ENCODE data around the gene CAMK2N1. TPM values are rescaled to one million over a fixed set of nuclear protein-coding genes. Genes with fewer than 3 reads are reported as not detected.

Gene CAMK2N1
- total and polyA plus RNA-seq, 2 experiments from 2014 or later = 0.52 to 2.9 TPM

DNA sequence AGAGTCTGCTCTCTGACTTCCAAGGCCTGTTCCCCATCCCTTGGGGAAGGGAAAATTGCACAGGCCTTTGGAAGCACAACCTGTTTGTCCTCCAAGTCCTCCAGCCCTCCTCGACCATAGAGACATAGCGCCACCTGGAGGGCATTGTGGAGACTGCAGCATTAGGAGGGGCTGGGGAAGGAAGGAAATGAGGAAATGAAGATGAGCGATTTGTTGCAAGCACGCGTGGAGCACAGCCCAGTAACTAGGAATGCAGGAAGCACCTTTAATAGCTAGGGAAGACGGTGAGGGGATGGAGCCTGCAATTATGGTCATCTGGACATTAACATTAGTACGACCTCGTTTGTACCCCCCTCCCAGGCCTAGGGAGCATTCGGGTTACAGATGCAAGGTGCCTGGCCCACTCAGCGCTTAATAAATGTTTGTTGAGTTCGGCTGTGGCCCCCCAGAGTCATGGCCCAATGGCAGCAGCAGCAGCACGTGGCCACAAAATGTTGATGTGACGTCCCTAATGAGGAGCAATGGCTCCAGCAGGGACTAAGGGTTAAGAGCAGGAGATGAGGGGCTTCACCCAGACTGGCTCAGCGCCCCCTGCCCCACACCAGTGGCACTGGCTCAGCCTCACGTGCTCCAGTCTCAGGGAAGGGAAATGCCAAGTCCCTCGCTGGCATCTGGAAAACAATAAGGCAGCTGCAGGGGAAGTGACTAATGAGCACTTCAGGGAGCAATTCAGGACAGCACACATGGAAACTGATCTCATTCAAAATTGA lies 8.0 kb upstream of the CAMK2N1 start:
- Mint-ChIP-seq H3K4me1 (peaks cover 10% of the 10 kb centered on the region), H3K27ac (no peak overlapping the region), H3K4me3 (no peak overlapping the region), H3K9me3 (no peaks in the 10 kb centered on the region; the same call in 2 of the 3 replicates), H3K27me3 (ENCODE audit: insufficient read depth, low read depth, poor library complexity) (peaks cover 11% of the 10 kb centered on the region), H3K36me3 (ENCODE audit: low read depth) (peaks cover 4% of the 10 kb centered on the region; the same call in 1 of the 3 replicates)
- H3K4me3 ChIP-seq = peak overlapping the region; percentile 43
- peaks cover 15% of the 10 kb centered on the region for H3K27me3 ChIP-seq (ENCODE audit: insufficient read depth)
- no peaks in the 10 kb centered on the region for H3K9me2 ChIP-seq (ENCODE audit: insufficient read depth)
- H3F3A ChIP-seq (replicated peaks; ENCODE audit: low read depth) = 0 out of 2 replicates have a peak, but pooled peaks cover 3% of the 10 kb centered on the region
- DNase-seq (ENCODE audit: low spot score) (peak; percentile 93), ATAC-seq (peak; percentile 87)
- H4K20me1 ChIP-seq (replicated peaks; ENCODE audit: insufficient read depth) = no peaks in the 10 kb centered on the region
- no peak for TF ChIP-seq STAT1 (IDR thresholded peaks at IDR 0.05; ENCODE audit: unreplicated experiment)
- TF ChIP-seq, protein P1, sequence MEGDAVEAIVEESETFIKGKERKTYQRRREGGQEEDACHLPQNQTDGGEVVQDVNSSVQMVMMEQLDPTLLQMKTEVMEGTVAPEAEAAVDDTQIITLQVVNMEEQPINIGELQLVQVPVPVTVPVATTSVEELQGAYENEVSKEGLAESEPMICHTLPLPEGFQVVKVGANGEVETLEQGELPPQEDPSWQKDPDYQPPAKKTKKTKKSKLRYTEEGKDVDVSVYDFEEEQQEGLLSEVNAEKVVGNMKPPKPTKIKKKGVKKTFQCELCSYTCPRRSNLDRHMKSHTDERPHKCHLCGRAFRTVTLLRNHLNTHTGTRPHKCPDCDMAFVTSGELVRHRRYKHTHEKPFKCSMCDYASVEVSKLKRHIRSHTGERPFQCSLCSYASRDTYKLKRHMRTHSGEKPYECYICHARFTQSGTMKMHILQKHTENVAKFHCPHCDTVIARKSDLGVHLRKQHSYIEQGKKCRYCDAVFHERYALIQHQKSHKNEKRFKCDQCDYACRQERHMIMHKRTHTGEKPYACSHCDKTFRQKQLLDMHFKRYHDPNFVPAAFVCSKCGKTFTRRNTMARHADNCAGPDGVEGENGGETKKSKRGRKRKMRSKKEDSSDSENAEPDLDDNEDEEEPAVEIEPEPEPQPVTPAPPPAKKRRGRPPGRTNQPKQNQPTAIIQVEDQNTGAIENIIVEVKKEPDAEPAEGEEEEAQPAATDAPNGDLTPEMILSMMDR (conservative IDR thresholded peaks at IDR 0.05; ENCODE audit: low read depth in 2 of 2) = peak; percentile 98 to 100
- H3K27ac ChIP-seq (ENCODE audit: low read depth) = no peak overlapping the region
- H3K4me2 ChIP-seq = peak overlapping the region; percentile 72
- H2AFZ ChIP-seq = peak overlapping the region; percentile 78
- no peaks in the 10 kb centered on the region for H3K79me2 ChIP-seq (replicated peaks; ENCODE audit: insufficient read depth)
- peaks cover 10% of the 10 kb centered on the region; the same call in 1 of the 2 replicates for H3K4me1 ChIP-seq (ENCODE audit: insufficient read depth)
- no peaks in the 10 kb centered on the region; the same call in 1 of the 2 replicates for H3K36me3 ChIP-seq (ENCODE audit: insufficient read depth)

DNA sequence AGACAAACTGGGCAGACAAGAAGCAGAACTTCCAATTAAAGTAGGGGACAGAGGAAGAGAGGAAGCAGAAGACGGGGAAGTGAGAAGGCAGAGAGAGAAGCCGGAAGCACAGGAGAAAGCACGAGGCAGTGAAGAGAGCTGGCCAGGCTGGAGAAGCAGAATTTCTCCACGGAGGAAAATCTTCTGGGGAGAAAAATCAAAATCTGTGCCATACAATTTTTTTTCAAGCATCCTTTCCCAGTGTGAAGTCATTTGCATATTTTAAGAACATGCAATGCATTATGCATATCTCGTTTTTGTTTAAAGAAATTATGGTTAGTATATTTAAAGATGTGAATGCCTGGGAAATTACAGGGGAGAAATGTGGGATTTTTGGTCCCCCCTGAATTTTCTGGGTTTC lies 7.3 kb upstream of the CAMK2N1 start:
- no peaks in the 10 kb centered on the region for H3K79me2 ChIP-seq (replicated peaks; ENCODE audit: insufficient read depth)
- no peak overlapping the region for H3K4me3 ChIP-seq
- ATAC-seq (no peak), DNase-seq (ENCODE audit: low spot score) (no peak)
- H3K9me2 ChIP-seq (ENCODE audit: insufficient read depth) = no peaks in the 10 kb centered on the region
- peaks cover 13% of the 10 kb centered on the region; the same call in 1 of the 2 replicates for H3K4me1 ChIP-seq (ENCODE audit: insufficient read depth)
- Mint-ChIP-seq H3K36me3 (ENCODE audit: low read depth) (no peaks in the 10 kb centered on the region), H3K9me3 (no peaks in the 10 kb centered on the region; the same call in 2 of the 3 replicates), H3K4me1 (peaks cover 16% of the 10 kb centered on the region), H3K27me3 (ENCODE audit: insufficient read depth, low read depth, poor library complexity) (peaks cover 17% of the 10 kb centered on the region), H3K27ac (no peak overlapping the region), H3K4me3 (peak overlapping the region; percentile 4; the same call in 1 of the 3 replicates)
- H2AFZ ChIP-seq = no peak overlapping the region
- no peak overlapping the region for H3K27ac ChIP-seq (ENCODE audit: low read depth)
- no peaks in the 10 kb centered on the region for H4K20me1 ChIP-seq (replicated peaks; ENCODE audit: insufficient read depth)
- H3F3A ChIP-seq (replicated peaks; ENCODE audit: low read depth) = 0 out of 2 replicates have a peak, but pooled peaks cover 3% of the 10 kb centered on the region
- no peaks in the 10 kb centered on the region for H3K36me3 ChIP-seq (ENCODE audit: insufficient read depth)
- H3K27me3 ChIP-seq (ENCODE audit: insufficient read depth) = peaks cover 22% of the 10 kb centered on the region
- no peak overlapping the region for H3K4me2 ChIP-seq
- no peak for TF ChIP-seq ZNF114 (CRISPR knock-in tag; IDR thresholded peaks at IDR 0.05)
- TF ChIP-seq NANOG (IDR thresholded peaks at IDR 0.05; ENCODE audit: borderline replicate concordance) = no peak
- no peak for TF ChIP-seq ZNF331 (CRISPR knock-in tag; IDR thresholded peaks at IDR 0.05; ENCODE audit: low read depth)
- TF ChIP-seq, protein P1 (conservative IDR thresholded peaks at IDR 0.05; ENCODE audit: low read depth in 2 of 2) = no peak
- no peak for TF ChIP-seq JUNB (IDR thresholded peaks at IDR 0.05; ENCODE audit: unreplicated experiment)
- no peak for TF ChIP-seq EZH2 (IDR thresholded peaks at IDR 0.05; ENCODE audit: low read depth, unreplicated experiment)
- no peak for TF ChIP-seq STAT1 (IDR thresholded peaks at IDR 0.05; ENCODE audit: unreplicated experiment)
- no peak for TF ChIP-seq EZH2phosphoT487 (IDR thresholded peaks at IDR 0.05; ENCODE audit: unreplicated experiment)
- TF ChIP-seq CREB1 (CRISPR knock-in tag; IDR thresholded peaks at IDR 0.05; ENCODE audit: low read depth) = no peak
- TF ChIP-seq, protein P2, sequence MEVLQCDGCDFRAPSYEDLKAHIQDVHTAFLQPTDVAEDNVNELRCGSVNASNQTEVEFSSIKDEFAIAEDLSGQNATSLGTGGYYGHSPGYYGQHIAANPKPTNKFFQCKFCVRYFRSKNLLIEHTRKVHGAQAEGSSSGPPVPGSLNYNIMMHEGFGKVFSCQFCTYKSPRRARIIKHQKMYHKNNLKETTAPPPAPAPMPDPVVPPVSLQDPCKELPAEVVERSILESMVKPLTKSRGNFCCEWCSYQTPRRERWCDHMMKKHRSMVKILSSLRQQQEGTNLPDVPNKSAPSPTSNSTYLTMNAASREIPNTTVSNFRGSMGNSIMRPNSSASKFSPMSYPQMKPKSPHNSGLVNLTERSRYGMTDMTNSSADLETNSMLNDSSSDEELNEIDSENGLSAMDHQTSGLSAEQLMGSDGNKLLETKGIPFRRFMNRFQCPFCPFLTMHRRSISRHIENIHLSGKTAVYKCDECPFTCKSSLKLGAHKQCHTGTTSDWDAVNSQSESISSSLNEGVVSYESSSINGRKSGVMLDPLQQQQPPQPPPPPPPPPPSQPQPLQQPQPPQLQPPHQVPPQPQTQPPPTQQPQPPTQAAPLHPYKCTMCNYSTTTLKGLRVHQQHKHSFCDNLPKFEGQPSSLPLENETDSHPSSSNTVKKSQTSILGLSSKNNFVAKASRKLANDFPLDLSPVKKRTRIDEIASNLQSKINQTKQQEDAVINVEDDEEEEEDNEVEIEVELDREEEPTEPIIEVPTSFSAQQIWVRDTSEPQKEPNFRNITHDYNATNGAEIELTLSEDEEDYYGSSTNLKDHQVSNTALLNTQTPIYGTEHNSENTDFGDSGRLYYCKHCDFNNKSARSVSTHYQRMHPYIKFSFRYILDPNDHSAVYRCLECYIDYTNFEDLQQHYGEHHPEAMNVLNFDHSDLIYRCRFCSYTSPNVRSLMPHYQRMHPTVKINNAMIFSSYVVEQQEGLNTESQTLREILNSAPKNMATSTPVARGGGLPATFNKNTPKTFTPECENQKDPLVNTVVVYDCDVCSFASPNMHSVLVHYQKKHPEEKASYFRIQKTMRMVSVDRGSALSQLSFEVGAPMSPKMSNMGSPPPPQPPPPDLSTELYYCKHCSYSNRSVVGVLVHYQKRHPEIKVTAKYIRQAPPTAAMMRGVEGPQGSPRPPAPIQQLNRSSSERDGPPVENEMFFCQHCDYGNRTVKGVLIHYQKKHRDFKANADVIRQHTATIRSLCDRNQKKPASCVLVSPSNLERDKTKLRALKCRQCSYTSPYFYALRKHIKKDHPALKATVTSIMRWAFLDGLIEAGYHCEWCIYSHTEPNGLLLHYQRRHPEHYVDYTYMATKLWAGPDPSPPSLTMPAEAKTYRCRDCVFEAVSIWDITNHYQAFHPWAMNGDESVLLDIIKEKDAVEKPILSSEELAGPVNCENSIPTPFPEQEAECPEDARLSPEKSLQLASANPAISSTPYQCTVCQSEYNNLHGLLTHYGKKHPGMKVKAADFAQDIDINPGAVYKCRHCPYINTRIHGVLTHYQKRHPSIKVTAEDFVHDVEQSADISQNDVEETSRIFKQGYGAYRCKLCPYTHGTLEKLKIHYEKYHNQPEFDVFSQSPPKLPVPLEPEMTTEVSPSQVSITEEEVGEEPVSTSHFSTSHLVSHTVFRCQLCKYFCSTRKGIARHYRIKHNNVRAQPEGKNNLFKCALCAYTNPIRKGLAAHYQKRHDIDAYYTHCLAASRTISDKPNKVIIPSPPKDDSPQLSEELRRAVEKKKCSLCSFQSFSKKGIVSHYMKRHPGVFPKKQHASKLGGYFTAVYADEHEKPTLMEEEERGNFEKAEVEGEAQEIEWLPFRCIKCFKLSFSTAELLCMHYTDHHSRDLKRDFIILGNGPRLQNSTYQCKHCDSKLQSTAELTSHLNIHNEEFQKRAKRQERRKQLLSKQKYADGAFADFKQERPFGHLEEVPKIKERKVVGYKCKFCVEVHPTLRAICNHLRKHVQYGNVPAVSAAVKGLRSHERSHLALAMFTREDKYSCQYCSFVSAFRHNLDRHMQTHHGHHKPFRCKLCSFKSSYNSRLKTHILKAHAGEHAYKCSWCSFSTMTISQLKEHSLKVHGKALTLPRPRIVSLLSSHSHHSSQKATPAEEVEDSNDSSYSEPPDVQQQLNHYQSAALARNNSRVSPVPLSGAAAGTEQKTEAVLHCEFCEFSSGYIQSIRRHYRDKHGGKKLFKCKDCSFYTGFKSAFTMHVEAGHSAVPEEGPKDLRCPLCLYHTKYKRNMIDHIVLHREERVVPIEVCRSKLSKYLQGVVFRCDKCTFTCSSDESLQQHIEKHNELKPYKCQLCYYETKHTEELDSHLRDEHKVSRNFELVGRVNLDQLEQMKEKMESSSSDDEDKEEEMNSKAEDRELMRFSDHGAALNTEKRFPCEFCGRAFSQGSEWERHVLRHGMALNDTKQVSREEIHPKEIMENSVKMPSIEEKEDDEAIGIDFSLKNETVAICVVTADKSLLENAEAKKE (CRISPR knock-in tag; IDR thresholded peaks at IDR 0.05) = no peak

Data from GM23338 (cell line).